ENCODE data around the gene CEP85L. TPM values are rescaled to one million over a fixed set of nuclear protein-coding genes. Genes with fewer than 3 reads are reported as not detected.

The CEP85L gene
- total and polyA plus RNA-seq, 2 experiments from 2014 or later, result 9.1 to 10.1 TPM

DNA sequence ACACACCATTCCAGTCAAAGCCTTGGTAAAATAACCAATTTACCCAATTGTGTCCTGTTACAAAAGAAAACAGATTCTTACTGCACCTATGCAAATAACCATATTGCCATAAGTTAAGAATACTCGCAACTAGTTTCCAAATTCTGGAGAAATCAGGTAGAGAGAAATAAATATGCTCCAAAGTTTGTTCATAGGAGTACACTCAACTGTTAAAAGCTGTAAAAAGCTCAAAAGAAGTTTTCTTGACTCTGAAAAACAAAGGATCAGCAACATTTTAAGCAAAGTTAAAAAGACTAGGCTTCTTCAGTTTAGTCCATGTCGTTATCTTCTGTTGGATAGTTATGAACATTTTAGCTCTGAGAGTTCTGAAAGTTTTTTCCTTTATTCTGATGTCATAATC, 48.0 kb downstream of the CEP85L start (continued):
- TF ChIP-seq STAT1 (IDR thresholded peaks at IDR 0.05; ENCODE audit: unreplicated experiment) (no peak), CREB1 (CRISPR knock-in tag; IDR thresholded peaks at IDR 0.05; ENCODE audit: low read depth) (no peak), POLR2AphosphoS5 (IDR thresholded peaks at IDR 0.05; ENCODE audit: low read depth) (no peak), REST (IDR thresholded peaks at IDR 0.05; ENCODE audit: unreplicated experiment) (no peak), CTCF (conservative IDR thresholded peaks at IDR 0.05; ENCODE audit: low read depth in 2 of 2) (no peak), ZNF331 (CRISPR knock-in tag; IDR thresholded peaks at IDR 0.05; ENCODE audit: low read depth) (no peak), EZH2phosphoT487 (IDR thresholded peaks at IDR 0.05; ENCODE audit: unreplicated experiment) (no peak), EZH2 (IDR thresholded peaks at IDR 0.05; ENCODE audit: low read depth, unreplicated experiment) (no peak)
- TF ChIP-seq, protein P1, sequence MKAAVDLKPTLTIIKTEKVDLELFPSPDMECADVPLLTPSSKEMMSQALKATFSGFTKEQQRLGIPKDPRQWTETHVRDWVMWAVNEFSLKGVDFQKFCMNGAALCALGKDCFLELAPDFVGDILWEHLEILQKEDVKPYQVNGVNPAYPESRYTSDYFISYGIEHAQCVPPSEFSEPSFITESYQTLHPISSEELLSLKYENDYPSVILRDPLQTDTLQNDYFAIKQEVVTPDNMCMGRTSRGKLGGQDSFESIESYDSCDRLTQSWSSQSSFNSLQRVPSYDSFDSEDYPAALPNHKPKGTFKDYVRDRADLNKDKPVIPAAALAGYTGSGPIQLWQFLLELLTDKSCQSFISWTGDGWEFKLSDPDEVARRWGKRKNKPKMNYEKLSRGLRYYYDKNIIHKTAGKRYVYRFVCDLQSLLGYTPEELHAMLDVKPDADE (IDR thresholded peaks at IDR 0.05), result no peak

GRCh38 chr6:118602300-118602699, 49.1 kb downstream of the CEP85L start:
- no peak for ATAC-seq
- no peaks in the 10 kb centered on the region for H3K9me2 ChIP-seq (ENCODE audit: insufficient read depth)
- no peaks in the 10 kb centered on the region for H4K20me1 ChIP-seq (replicated peaks; ENCODE audit: insufficient read depth)
- peaks cover 10% of the 10 kb centered on the region for H3K4me1 Mint-ChIP-seq
- H3K27me3 Mint-ChIP-seq (ENCODE audit: insufficient read depth, low read depth, poor library complexity), result peaks cover 6% of the 10 kb centered on the region
- H2AFZ ChIP-seq, result no peak overlapping the region
- H3K9me3 Mint-ChIP-seq, result peaks cover 28% of the 10 kb centered on the region; the same call in 2 of the 3 replicates
- no peak for DNase-seq (ENCODE audit: low spot score)
- no peaks in the 10 kb centered on the region for H3K4me1 ChIP-seq (ENCODE audit: insufficient read depth)
- H3K27ac ChIP-seq (ENCODE audit: low read depth), result no peak overlapping the region
- H3K4me2 ChIP-seq, result no peak overlapping the region
- no peaks in the 10 kb centered on the region for H3F3A ChIP-seq (replicated peaks; ENCODE audit: low read depth)
- H3K4me3 ChIP-seq, result no peak overlapping the region
- no peak overlapping the region for H3K4me3 Mint-ChIP-seq
- no peaks in the 10 kb centered on the region for H3K27me3 ChIP-seq (ENCODE audit: insufficient read depth)
- H3K36me3 ChIP-seq (ENCODE audit: insufficient read depth), result no peaks in the 10 kb centered on the region
- H3K79me2 ChIP-seq (replicated peaks; ENCODE audit: insufficient read depth), result no peaks in the 10 kb centered on the region; the same call in 1 of the 2 replicates
- H3K36me3 Mint-ChIP-seq (ENCODE audit: low read depth), result peaks cover 10% of the 10 kb centered on the region; the same call in 2 of the 3 replicates
- H3K27ac Mint-ChIP-seq, result no peak overlapping the region
- TF ChIP-seq ZNF462 (CRISPR knock-in tag; IDR thresholded peaks at IDR 0.05), result no peak
- TF ChIP-seq EZH2 (IDR thresholded peaks at IDR 0.05; ENCODE audit: low read depth, unreplicated experiment), result no peak
- TF ChIP-seq CREB1 (CRISPR knock-in tag; IDR thresholded peaks at IDR 0.05; ENCODE audit: low read depth), result no peak
- TF ChIP-seq ZNF331 (CRISPR knock-in tag; IDR thresholded peaks at IDR 0.05; ENCODE audit: low read depth), result no peak
- no peak for TF ChIP-seq EZH2phosphoT487 (IDR thresholded peaks at IDR 0.05; ENCODE audit: unreplicated experiment)
- no peak for TF ChIP-seq ZNF114 (CRISPR knock-in tag; IDR thresholded peaks at IDR 0.05)
- no peak for TF ChIP-seq STAT1 (IDR thresholded peaks at IDR 0.05; ENCODE audit: unreplicated experiment)
- no peak for TF ChIP-seq JUNB (IDR thresholded peaks at IDR 0.05; ENCODE audit: unreplicated experiment)
- TF ChIP-seq POLR2AphosphoS5 (IDR thresholded peaks at IDR 0.05; ENCODE audit: low read depth), result no peak
